Mesodermal cell (in vitro differentiated cells): ENCODE measurements around the gene EYA2.

Experiments used
- H3K27ac ChIP-seq: 2 replicates; pipeline ENCODE4 v1.7.0; 2013; ENCODE audit warnings: mild to moderate bottlenecking, low read depth, low read length, moderate library complexity; ENCODE audit not compliant: severe bottlenecking
- H3K36me3 ChIP-seq: 2 replicates; pipeline ENCODE4 v1.7.1; 2013; ENCODE audit warnings: mild to moderate bottlenecking, low read length, moderate library complexity; ENCODE audit not compliant: control insufficient read depth, insufficient read depth
- H3K4me1 ChIP-seq: one replicate; pipeline ENCODE4 v1.7.1; 2013; ENCODE audit warnings: mild to moderate bottlenecking, low read length; ENCODE audit not compliant: insufficient read depth, control insufficient read depth, poor library complexity, severe bottlenecking
- H3K4me3 ChIP-seq: 2 replicates; pipeline ENCODE4 v1.7.0; 2013; ENCODE audit warnings: low read length, control low read depth, mild to moderate bottlenecking; ENCODE audit not compliant: insufficient read depth, poor library complexity, severe bottlenecking; ENCODE audit errors: extremely low read depth
- H3K9me3 ChIP-seq: 2 replicates; pipeline ENCODE4 v1.7.1; 2013; ENCODE audit warnings: mild to moderate bottlenecking, low read length, moderate library complexity; ENCODE audit not compliant: control insufficient read depth
- WGBS, 2 experiments: methylation state at CpG; one replicate each; pipeline ENCODE4 v1.1.5; 2013; ENCODE audit warnings: missing lambda C conversion rate in 2 of 2; ENCODE audit not compliant: insufficient coverage in 2 of 2; 5-methylcytosine and 5-hydroxymethylcytosine counted together

EYA2 gene

GRCh38 chr20:47033665-47034064 is 139.0 kb downstream of the EYA2 start:
- Histone ChIP-seq H3K4me3 (no peak overlapping the region), H3K27ac (no peak overlapping the region), H3K4me1 (no peaks in the 10 kb centered on the region), H3K36me3 (no peaks in the 10 kb centered on the region), H3K9me3 (no peaks in the 10 kb centered on the region)

- no peaks in the 10 kb centered on the region for H3K9me3 ChIP-seq
- 96 to 100% methylated on average over 1 to 6 of the region's 10 CpGs for WGBS, 2 experiments
- no peaks in the 10 kb centered on the region for H3K36me3 ChIP-seq
- no peaks in the 10 kb centered on the region for H3K4me1 ChIP-seq
- no peak overlapping the region for H3K27ac ChIP-seq
- no peak overlapping the region for H3K4me3 ChIP-seq
These were observed 140.5 kb downstream of the EYA2 start for GRCh38 chr20:47035026-47035590.

- 86 to 90% methylated on average over 8 to 9 of the region's 12 CpGs for WGBS, 2 experiments
- Histone ChIP-seq H3K4me1 (no peaks in the 10 kb centered on the region), H3K9me3 (no peaks in the 10 kb centered on the region), H3K27ac (no peak overlapping the region), H3K36me3 (no peaks in the 10 kb centered on the region), H3K4me3 (no peak overlapping the region)
These were observed 141.6 kb downstream of the EYA2 start for GRCh38 chr20:47036091-47036870.

GRCh38 chr20:47038566-47039560 is 144.2 kb downstream of the EYA2 start:
- Histone ChIP-seq H3K36me3 (no peaks in the 10 kb centered on the region), H3K4me3 (no peak overlapping the region), H3K27ac (no peak overlapping the region), H3K9me3 (no peaks in the 10 kb centered on the region), H3K4me1 (no peaks in the 10 kb centered on the region)
- whole genome bisulfite sequencing, 2 experiments = 90 to 97% methylated on average over 6 to 7 of the region's 18 CpGs

- H3K4me3 ChIP-seq = no peak overlapping the region
- H3K27ac ChIP-seq = no peak overlapping the region
- no peaks in the 10 kb centered on the region for H3K36me3 ChIP-seq
- no peaks in the 10 kb centered on the region for H3K4me1 ChIP-seq
- 78 to 81% methylated on average over 4 to 5 of the region's 5 CpGs for WGBS, 2 experiments
- H3K9me3 ChIP-seq = no peaks in the 10 kb centered on the region
These were observed 146.0 kb downstream of the EYA2 start for GRCh38 chr20:47040506-47041125.

- 79 to 87% methylated on average over 2 to 3 of the region's 4 CpGs for WGBS, 2 experiments
- Histone ChIP-seq H3K36me3 (no peaks in the 10 kb centered on the region), H3K4me1 (no peaks in the 10 kb centered on the region), H3K27ac (no peak overlapping the region), H3K4me3 (no peak overlapping the region), H3K9me3 (no peaks in the 10 kb centered on the region)
These were observed 146.8 kb downstream of the EYA2 start for GRCh38 chr20:47041396-47041899.

GRCh38 chr20:47042464-47042863 is 147.8 kb downstream of the EYA2 start:
- Histone ChIP-seq H3K4me1 (no peaks in the 10 kb centered on the region), H3K9me3 (no peaks in the 10 kb centered on the region), H3K4me3 (no peak overlapping the region), H3K27ac (no peak overlapping the region), H3K36me3 (no peaks in the 10 kb centered on the region)
- WGBS, 2 experiments = 90 to 100% methylated on average over 2 to 5 of the region's 6 CpGs

GRCh38 chr20:47043086-47043485 is 148.4 kb downstream of the EYA2 start:
- Histone ChIP-seq H3K4me3 (no peak overlapping the region), H3K9me3 (no peaks in the 10 kb centered on the region), H3K4me1 (no peaks in the 10 kb centered on the region), H3K27ac (no peak overlapping the region), H3K36me3 (no peaks in the 10 kb centered on the region)
- WGBS, 2 experiments = 84 to 96% methylated on average over 2 of the region's 2 CpGs

GRCh38 chr20:47044938-47045337 is 150.3 kb downstream of the EYA2 start:
- Histone ChIP-seq H3K4me1 (no peaks in the 10 kb centered on the region), H3K27ac (no peak overlapping the region), H3K36me3 (no peaks in the 10 kb centered on the region), H3K9me3 (no peaks in the 10 kb centered on the region), H3K4me3 (no peak overlapping the region)
- 67 to 92% methylated on average over 1 of the region's 1 CpG for WGBS, 2 experiments

- no peak overlapping the region for H3K4me3 ChIP-seq
- no peaks in the 10 kb centered on the region for H3K4me1 ChIP-seq
- WGBS, 2 experiments = 80 to 93% methylated on average over 2 of the region's 5 CpGs
- H3K27ac ChIP-seq = no peak overlapping the region
- no peaks in the 10 kb centered on the region for H3K36me3 ChIP-seq
- no peaks in the 10 kb centered on the region for H3K9me3 ChIP-seq
These were observed 153.4 kb downstream of the EYA2 start for GRCh38 chr20:47048054-47048453.
